Ascending aorta (tissue), 2 donors: Measurements from ENCODE around the gene ARVCF. TPM values are rescaled to one million over a fixed set of nuclear protein-coding genes. Genes with fewer than 3 reads are reported as not detected.

Source experiments
- DNase-seq, 2 donors: peaks; one replicate each; pipeline ENCODE4 v3.0.0-alpha.2; 2019; ENCODE audit warnings: low spot score in 2 of 2
- H3K27ac ChIP-seq, 2 donors: fragments of 200-600 bp; sonication (generic); one replicate each; pipeline ENCODE4 v1.5.1; 2016 to 2017; ENCODE audit warnings: mild to moderate bottlenecking in 1 of 2
- H3K27me3 ChIP-seq: fragments of 200-600 bp; sonication (generic); one replicate; pipeline ENCODE4 v1.5.1; 2017
- H3K36me3 ChIP-seq, 2 donors: fragments of 200-600 bp; sonication (generic); one replicate each; pipeline ENCODE4 v1.5.1; 2016
- H3K4me1 ChIP-seq, 2 donors: fragments of 200-600 bp; sonication (generic); one replicate each; pipeline ENCODE4 v1.5.1; 2016 to 2017; ENCODE audit warnings: mild to moderate bottlenecking in 1 of 2
- H3K4me3 ChIP-seq, 2 donors: fragments of 200-600 bp; sonication (generic); one replicate each; pipeline ENCODE4 v1.5.1; 2016 to 2017; ENCODE audit warnings: mild to moderate bottlenecking in 1 of 2
- H3K9me3 ChIP-seq, 2 donors: fragments of 200-600 bp; sonication (generic); one replicate each; pipeline ENCODE4 v1.5.1; 2016
- CTCF ChIP-seq, 3 experiments: fragments of 200-600 bp in 2 of 3; fragments of 450-650 bp in 1 of 3; sonication (generic) in 2 of 3; IDR thresholded peaks; one replicate each; pipeline ENCODE4 v1.5.1; 2016 to 2019; ENCODE audit warnings: antibody characterized with exemption in 3 of 3, mild to moderate bottlenecking in 1 of 3, moderate library complexity in 1 of 3
- intact Hi-C: fragments of 100-400 bp; cut with DNase I; formaldehyde crosslinking; loops from one replicate; pipeline ENCODE4 v1.15.1; 2023
- total RNA-seq: library from RNA; depleted of rRNA; stranded (reverse); fragments of >200 nt; gene quantifications from one replicate; pipeline ENCODE4 v1.1.0, GENCODE V29; 2016

Gene ARVCF
- total RNA-seq, 1 donor from 2014 or later: 252 TPM

GRCh38 chr22:19998991-19999820, 17.4 kb downstream of the ARVCF start:
- peaks cover 18 to 48% of the 10 kb centered on the region in 2 donors for H3K4me1 ChIP-seq
- H3K27ac ChIP-seq: peak overlapping the region; percentile 26 to 56
- no peak overlapping the region for H3K4me3 ChIP-seq
- TF ChIP-seq CTCF (IDR thresholded peaks at IDR 0.05): no peak
- H3K9me3 ChIP-seq: no peaks in the 10 kb centered on the region
- no peaks in the 10 kb centered on the region for H3K36me3 ChIP-seq
- no peaks in the 10 kb centered on the region for H3K27me3 ChIP-seq
- DNase-seq: no peak
- intact Hi-C loops: no loop called here

DNA sequence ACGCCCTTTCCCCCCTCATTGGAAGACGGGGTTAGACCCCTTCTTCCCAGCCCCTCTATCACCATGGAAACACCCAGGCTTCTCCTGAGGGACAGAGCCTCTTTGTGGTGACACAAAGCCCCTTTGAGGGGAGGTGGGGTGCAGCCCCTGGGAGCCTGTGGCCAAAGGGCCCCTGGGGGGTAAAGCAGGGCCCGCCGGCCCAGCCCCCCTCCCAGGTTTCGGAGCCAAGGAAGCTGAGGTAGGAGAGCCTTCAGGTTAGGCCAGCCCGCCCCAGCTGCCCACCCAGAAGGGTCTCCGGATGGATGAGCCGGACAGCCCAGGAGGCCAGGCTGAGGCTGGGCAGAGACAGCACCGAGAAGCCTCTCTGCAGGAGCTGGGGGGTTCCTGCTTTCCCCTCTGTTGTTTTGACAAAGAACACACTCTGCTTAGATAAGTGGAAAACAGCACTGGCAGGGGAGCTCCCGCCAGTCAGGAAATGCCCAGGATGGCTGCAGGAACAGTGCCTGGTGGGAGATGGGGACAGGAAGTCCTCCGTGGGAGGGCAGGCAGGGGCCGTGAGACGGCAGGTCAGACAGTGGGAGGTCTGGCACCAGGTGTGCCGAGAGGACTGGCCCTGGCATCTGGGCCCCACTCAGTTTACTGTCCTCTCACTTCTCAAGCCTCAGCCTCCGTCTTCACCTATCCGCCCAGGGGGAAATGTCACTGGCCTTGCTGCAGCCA, 18.2 kb downstream of the ARVCF start:
- H3K9me3 ChIP-seq: no peaks in the 10 kb centered on the region
- DNase-seq: no peak
- intact Hi-C loops: no loop called here
- H3K36me3 ChIP-seq: no peaks in the 10 kb centered on the region
- H3K4me1 ChIP-seq: peaks cover 23 to 51% of the 10 kb centered on the region in 2 donors
- peak overlapping the region; percentile 26 to 56 for H3K27ac ChIP-seq
- TF ChIP-seq CTCF (IDR thresholded peaks at IDR 0.05): no peak
- H3K27me3 ChIP-seq: no peaks in the 10 kb centered on the region
- no peak overlapping the region for H3K4me3 ChIP-seq

DNA sequence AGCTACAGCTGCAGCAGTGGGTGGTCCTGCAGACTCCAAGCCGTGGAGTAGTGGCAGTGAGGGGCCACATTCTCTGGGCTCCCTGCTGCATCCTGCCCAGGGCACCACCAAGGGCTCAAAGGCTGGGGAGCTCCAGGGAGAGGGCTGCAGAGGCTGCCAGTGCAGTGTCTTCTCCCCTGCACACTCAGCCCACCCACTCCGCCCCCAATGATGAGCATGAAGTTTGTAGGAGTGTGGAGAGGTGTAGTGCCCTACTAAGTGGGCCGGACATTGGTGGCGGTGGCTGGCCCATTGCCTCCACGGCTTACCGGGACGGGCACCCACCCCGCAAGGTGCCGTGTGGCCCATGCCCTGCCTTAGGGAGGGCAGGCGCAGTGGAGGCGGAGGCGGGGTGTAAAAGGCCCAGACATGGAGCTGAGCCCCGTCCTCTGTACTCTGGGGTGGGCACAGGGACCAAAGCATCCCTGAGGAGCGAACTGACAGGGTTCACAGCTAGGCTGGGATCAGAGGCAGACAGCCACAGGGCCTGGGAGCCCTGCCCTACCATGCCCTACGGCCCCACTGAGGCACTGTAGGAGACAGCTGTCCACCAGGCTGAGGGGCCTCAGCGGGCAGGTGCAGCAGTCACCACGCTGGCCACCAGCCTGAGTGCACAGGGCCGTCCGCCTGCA, 18.9 kb downstream of the ARVCF start:
- H3K27me3 ChIP-seq: no peaks in the 10 kb centered on the region
- peaks cover 24 to 56% of the 10 kb centered on the region in 2 donors for H3K4me1 ChIP-seq
- TF ChIP-seq CTCF (IDR thresholded peaks at IDR 0.05): no peak
- H3K36me3 ChIP-seq: no peaks in the 10 kb centered on the region
- no peak overlapping the region for H3K4me3 ChIP-seq
- intact Hi-C loops: loop anchor here (2.0 kb wide), 1 partner anchor 19 kb away; the partner anchor contains the start of gene ARVCF
- H3K9me3 ChIP-seq: no peaks in the 10 kb centered on the region
- DNase-seq: no peak
- H3K27ac ChIP-seq: peak overlapping the region; percentile 26 to 56

- intact Hi-C loops: loop anchor here (2.0 kb wide), 1 partner anchor 20 kb away; the partner anchor contains the start of gene ARVCF
- Histone ChIP-seq H3K27me3 (no peaks in the 10 kb centered on the region), H3K4me3 (no peak overlapping the region), H3K4me1 (peaks cover 28 to 64% of the 10 kb centered on the region in 2 donors), H3K36me3 (no peaks in the 10 kb centered on the region), H3K27ac (peak overlapping the region; percentile 88 to 95), H3K9me3 (no peaks in the 10 kb centered on the region)
- no peak for DNase-seq
- TF ChIP-seq CTCF (IDR thresholded peaks at IDR 0.05): no peak
Measured at GRCh38 chr22:19996694-19997384, 19.8 kb downstream of the ARVCF start.
